ENCODE results near the gene USP25.

USP25 gene

GRCh38 chr21:15868940-15869339 is 139.2 kb downstream of the USP25 start:
- DNase-seq (ENCODE audit: low spot score), result no peak

- no peak for DNase-seq (ENCODE audit: low spot score)
Measured at GRCh38 chr21:15870819-15871218, 141.0 kb downstream of the USP25 start.

GRCh38 chr21:15872236-15872635 is 142.5 kb downstream of the USP25 start:
- DNase-seq (ENCODE audit: low spot score), result no peak

GRCh38 chr21:15874615-15875014 is 144.8 kb downstream of the USP25 start:
- DNase-seq (ENCODE audit: low spot score), result no peak

GRCh38 chr21:15875286-15875685 is 145.5 kb downstream of the USP25 start:
- no peak for DNase-seq (ENCODE audit: low spot score)

GRCh38 chr21:15893902-15894301 is 164.1 kb downstream of the USP25 start:
- no peak for DNase-seq (ENCODE audit: low spot score)

GRCh38 chr21:15894596-15894995 is 164.8 kb downstream of the USP25 start:
- DNase-seq (ENCODE audit: low spot score), result no peak

GRCh38 chr21:15895142-15896106 is 165.6 kb downstream of the USP25 start:
- no peak for DNase-seq (ENCODE audit: low spot score)

GRCh38 chr21:15896501-15896900 is 166.7 kb downstream of the USP25 start:
- DNase-seq (ENCODE audit: low spot score), result no peak

GRCh38 chr21:15904389-15904788 is 174.6 kb downstream of the USP25 start:
- no peak for DNase-seq (ENCODE audit: low spot score)

- DNase-seq (ENCODE audit: low spot score), result no peak
Measured at GRCh38 chr21:15908187-15908586, 178.4 kb downstream of the USP25 start.

- DNase-seq (ENCODE audit: low spot score), result no peak
Measured at GRCh38 chr21:15928196-15928595, 198.4 kb downstream of the USP25 start.

- DNase-seq (ENCODE audit: low spot score), result no peak
Measured at GRCh38 chr21:15928686-15929425, 199.1 kb downstream of the USP25 start.

GRCh38 chr21:15929536-15929935 is 199.8 kb downstream of the USP25 start:
- DNase-seq (ENCODE audit: low spot score), result no peak
